OCI-LY7 (cell line): ENCODE data around the gene CDNF.

Source experiments
- EZH2phosphoT487 ChIP-seq: fragments of 200-600 bp; sonication (generic); IDR thresholded peaks from 2 replicates; pipeline ENCODE4 v1.6.1; 2018; ENCODE audit warnings: low read depth, borderline replicate concordance, mild to moderate bottlenecking, mixed run types, antibody characterized with exemption, low read length, moderate library complexity, mixed read lengths
- TF ChIP-seq, protein P1 (sequence below): fragments of 200-600 bp; sonication (generic); conservative IDR thresholded peaks from 2 replicates; pipeline ENCODE4 v1.5.1; 2014; ENCODE audit warnings: mild to moderate bottlenecking, antibody characterized with exemption, low read length, moderate library complexity, mixed read lengths

DNA sequence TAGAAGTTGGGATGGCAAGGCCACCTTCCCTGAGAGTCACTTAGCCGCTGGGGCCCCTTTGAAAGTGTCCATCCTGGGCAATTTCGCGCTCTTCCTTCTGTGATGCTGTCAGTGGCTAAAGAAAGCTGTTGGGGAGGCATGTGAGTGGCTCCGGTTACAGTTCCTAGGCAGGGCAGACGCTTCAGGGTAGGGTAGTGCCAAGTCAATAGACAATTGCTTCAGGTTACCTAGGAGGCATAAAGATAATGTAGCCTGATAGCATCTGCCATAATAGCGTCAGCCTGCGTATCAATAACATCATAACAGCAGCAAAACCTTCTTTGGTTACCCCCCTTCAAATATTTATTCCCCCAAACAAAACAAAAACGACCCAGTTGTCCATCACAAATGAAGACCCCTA lies 63.0 kb downstream of the CDNF start, which contains the start of gene FAM107B:
- TF ChIP-seq, protein P1, sequence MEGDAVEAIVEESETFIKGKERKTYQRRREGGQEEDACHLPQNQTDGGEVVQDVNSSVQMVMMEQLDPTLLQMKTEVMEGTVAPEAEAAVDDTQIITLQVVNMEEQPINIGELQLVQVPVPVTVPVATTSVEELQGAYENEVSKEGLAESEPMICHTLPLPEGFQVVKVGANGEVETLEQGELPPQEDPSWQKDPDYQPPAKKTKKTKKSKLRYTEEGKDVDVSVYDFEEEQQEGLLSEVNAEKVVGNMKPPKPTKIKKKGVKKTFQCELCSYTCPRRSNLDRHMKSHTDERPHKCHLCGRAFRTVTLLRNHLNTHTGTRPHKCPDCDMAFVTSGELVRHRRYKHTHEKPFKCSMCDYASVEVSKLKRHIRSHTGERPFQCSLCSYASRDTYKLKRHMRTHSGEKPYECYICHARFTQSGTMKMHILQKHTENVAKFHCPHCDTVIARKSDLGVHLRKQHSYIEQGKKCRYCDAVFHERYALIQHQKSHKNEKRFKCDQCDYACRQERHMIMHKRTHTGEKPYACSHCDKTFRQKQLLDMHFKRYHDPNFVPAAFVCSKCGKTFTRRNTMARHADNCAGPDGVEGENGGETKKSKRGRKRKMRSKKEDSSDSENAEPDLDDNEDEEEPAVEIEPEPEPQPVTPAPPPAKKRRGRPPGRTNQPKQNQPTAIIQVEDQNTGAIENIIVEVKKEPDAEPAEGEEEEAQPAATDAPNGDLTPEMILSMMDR, result no peak
- no peak for TF ChIP-seq EZH2phosphoT487
